ENCODE data around the gene CYSTM1. TPM values are rescaled to one million over a fixed set of nuclear protein-coding genes. Genes with fewer than 3 reads are reported as not detected.

CYSTM1 gene
- total and polyA plus RNA-seq, 2 of the 8 experiments (the other 6 are each of a cell fraction or from before 2014, with no cell fraction given): 25.0 to 47.8 TPM

Other genes with a start within 250 kb of the CYSTM1 start
- gene NRG2, start 131.9 kb upstream of the CYSTM1 start, total RNA-seq (2021; fragmentation: NEBNext Ultra II Directional; extraction: Animal tissue kit (Norgen Biotek cat#: 25700)): 0.21 and 0.54 TPM in 2 replicates
- 0.27 and 0.49 TPM in 2 replicates for gene NRG2, start 131.9 kb upstream of the CYSTM1 start, polyA plus RNA-seq (2011; rRNA removed)
- gene PURA, start 61.1 kb upstream of the CYSTM1 start, total RNA-seq (2021; fragmentation: NEBNext Ultra II Directional; extraction: Animal tissue kit (Norgen Biotek cat#: 25700)): 2.1 and 2.3 TPM in 2 replicates
- gene PURA, start 61.1 kb upstream of the CYSTM1 start, polyA plus RNA-seq (2011; rRNA removed): 0.58 and 0.98 TPM in 2 replicates
- gene IGIP, start 49.3 kb upstream of the CYSTM1 start, total RNA-seq (2021; fragmentation: NEBNext Ultra II Directional; extraction: Animal tissue kit (Norgen Biotek cat#: 25700)): 0.33 and 0.69 TPM in 2 replicates
- gene IGIP, start 49.3 kb upstream of the CYSTM1 start, polyA plus RNA-seq (2011; rRNA removed): 0.14 and 0.32 TPM in 2 replicates
- 52.6 and 53.0 TPM in 2 replicates for gene PFDN1, start 127.9 kb downstream of the CYSTM1 start, total RNA-seq (2021; fragmentation: NEBNext Ultra II Directional; extraction: Animal tissue kit (Norgen Biotek cat#: 25700))
- 71.7 and 89.6 TPM in 2 replicates for gene PFDN1, start 127.9 kb downstream of the CYSTM1 start, polyA plus RNA-seq (2011; rRNA removed)
- gene HBEGF, start 171.4 kb downstream of the CYSTM1 start, total RNA-seq (2021; fragmentation: NEBNext Ultra II Directional; extraction: Animal tissue kit (Norgen Biotek cat#: 25700)): 2.5 and 2.8 TPM in 2 replicates
- gene HBEGF, start 171.4 kb downstream of the CYSTM1 start, polyA plus RNA-seq (2011; rRNA removed): 2.1 and 2.4 TPM in 2 replicates
- 0.15 and 0.28 TPM in 2 replicates for gene SLC4A9, start 185.0 kb downstream of the CYSTM1 start, total RNA-seq (2021; fragmentation: NEBNext Ultra II Directional; extraction: Animal tissue kit (Norgen Biotek cat#: 25700))
- gene SLC4A9, start 185.0 kb downstream of the CYSTM1 start, polyA plus RNA-seq (2011; rRNA removed): 0.15 and 0.24 TPM in 2 replicates
- 101 and 108 TPM in 2 replicates for gene ANKHD1, start 226.6 kb downstream of the CYSTM1 start, total RNA-seq (2021; fragmentation: NEBNext Ultra II Directional; extraction: Animal tissue kit (Norgen Biotek cat#: 25700))
- gene ANKHD1, start 226.6 kb downstream of the CYSTM1 start, polyA plus RNA-seq (2011; rRNA removed): 52.0 and 69.9 TPM in 2 replicates

All from H1 (cell line).